Measurements from ENCODE around the gene TLK2.
A peak's percentile ranks its signal among the peaks of the same experiment; 100 is the strongest.
"Not testable (repeated sequence)": the region's sequence is repeated elsewhere in the genome, so short reads cannot be mapped to it uniquely, and the experiment has no call there.

TLK2 gene

GRCh38 chr17:62477718-62478408, 762 bp upstream of the TLK2 start:
- H3K27ac ChIP-seq: peak overlapping the region; percentile 78

- H3K27ac ChIP-seq: peak overlapping the region; percentile 78
Observed at GRCh38 chr17:62478880-62479638, 434 bp downstream of the TLK2 start.

- H3K27ac ChIP-seq: peak overlapping the region; percentile 78
Observed at GRCh38 chr17:62479639-62480258, 1.1 kb downstream of the TLK2 start.

- H3K27ac ChIP-seq: not testable (repeated sequence)
Observed at GRCh38 chr17:62482553-62482952, 3.9 kb downstream of the TLK2 start.

GRCh38 chr17:62490990-62491389, 12.4 kb downstream of the TLK2 start:
- not testable (repeated sequence) for H3K27ac ChIP-seq

GRCh38 chr17:62493049-62493655, 14.5 kb downstream of the TLK2 start:
- not testable (repeated sequence) for H3K27ac ChIP-seq

GRCh38 chr17:62494073-62494472, 15.4 kb downstream of the TLK2 start:
- not testable (repeated sequence) for H3K27ac ChIP-seq

- H3K27ac ChIP-seq: not testable (repeated sequence)
Observed at GRCh38 chr17:62496344-62496743, 17.7 kb downstream of the TLK2 start.

GRCh38 chr17:62498796-62499195, 20.2 kb downstream of the TLK2 start:
- H3K27ac ChIP-seq: not testable (repeated sequence)

GRCh38 chr17:62500463-62500862, 21.8 kb downstream of the TLK2 start:
- H3K27ac ChIP-seq: not testable (repeated sequence)

- not testable (repeated sequence) for H3K27ac ChIP-seq
Observed at GRCh38 chr17:62504857-62505256, 26.2 kb downstream of the TLK2 start.

GRCh38 chr17:62507191-62507836, 28.7 kb downstream of the TLK2 start:
- H3K27ac ChIP-seq: peak overlapping the region; percentile 44

- H3K27ac ChIP-seq: not testable (repeated sequence)
Observed at GRCh38 chr17:62510247-62510819, 31.7 kb downstream of the TLK2 start.

- H3K27ac ChIP-seq: not testable (repeated sequence)
Observed at GRCh38 chr17:62511014-62511413, 32.4 kb downstream of the TLK2 start.

- H3K27ac ChIP-seq: not testable (repeated sequence)
Observed at GRCh38 chr17:62516376-62516775, 37.8 kb downstream of the TLK2 start.

- not testable (repeated sequence) for H3K27ac ChIP-seq
Observed at GRCh38 chr17:62521295-62521694, 42.7 kb downstream of the TLK2 start.

GRCh38 chr17:62524077-62524476, 45.5 kb downstream of the TLK2 start:
- not testable (repeated sequence) for H3K27ac ChIP-seq

- H3K27ac ChIP-seq: not testable (repeated sequence)
Observed at GRCh38 chr17:62525317-62525716, 46.7 kb downstream of the TLK2 start.

GRCh38 chr17:62530936-62531335, 52.3 kb downstream of the TLK2 start:
- not testable (repeated sequence) for H3K27ac ChIP-seq

GRCh38 chr17:62536557-62536956, 57.9 kb downstream of the TLK2 start:
- H3K27ac ChIP-seq: not testable (repeated sequence)

- H3K27ac ChIP-seq: not testable (repeated sequence)
Observed at GRCh38 chr17:62541073-62541472, 62.4 kb downstream of the TLK2 start.
